Left lung (tissue), 10 donors: Measurements from ENCODE around the gene RTN1. TPM values are rescaled to one million over a fixed set of nuclear protein-coding genes. Genes with fewer than 3 reads are reported as not detected.
A peak's percentile ranks its signal among the peaks of the same experiment; 100 is the strongest.

ENCODE experiments used
- ATAC-seq: fragments of 200-7000 bp; cut with Tn5 transposase; one replicate; pipeline ENCODE4 v1.9.1; 2020; ENCODE audit warnings: moderate library complexity
- DNase-seq, 4 donors: peaks; one replicate each; pipeline ENCODE4 v3.0.0-alpha.2; 2013 to 2020
- H3K27ac ChIP-seq, 2 donors: fragments of 200-600 bp; sonication (generic) in 1 of 2; one replicate each; pipeline versions ENCODE4 v1.5.0 to v1.8.0; 2020 to 2021
- H3K27me3 ChIP-seq, 2 donors: fragments of 200-600 bp; sonication (generic) in 1 of 2; one replicate each; pipeline versions ENCODE4 v1.5.0 to v1.8.0; 2020 to 2021
- H3K36me3 ChIP-seq, 2 donors: fragments of 200-600 bp; sonication (generic) in 1 of 2; one replicate each; pipeline versions ENCODE4 v1.5.0 to v1.8.0; 2020 to 2021
- H3K4me1 ChIP-seq, 2 donors: fragments of 200-600 bp; one replicate each; pipeline ENCODE4 v1.8.0; 2021
- H3K4me3 ChIP-seq, 2 donors: fragments of 200-600 bp; sonication (generic) in 1 of 2; one replicate each; pipeline versions ENCODE4 v1.5.0 to v1.8.0; 2020 to 2021; ENCODE audit warnings: mild to moderate bottlenecking in 1 of 2
- H3K9me3 ChIP-seq, 2 donors: fragments of 200-600 bp; sonication (generic) in 1 of 2; one replicate each; pipeline versions ENCODE4 v1.5.0 to v1.8.0; 2020 to 2021
- intact Hi-C, 2 donors: fragments of 100-400 bp; cut with DNase I; formaldehyde crosslinking; loops; one replicate each; pipeline versions ENCODE4 v1.11.2 to v1.14.2; 2022
- polyA plus RNA-seq, 6 donors: library from polyadenylated mRNA; unstranded; fragments of 120-200 nt; gene quantifications; one replicate each; pipeline ENCODE4 v1.2.1, GENCODE V29; 2013; ENCODE audit not compliant: insufficient read length in 6 of 6
- total RNA-seq, 2 donors: library from RNA; stranded (reverse); fragmentation: NEBNext Ultra II Directional; extraction: Animal tissue kit (Norgen Biotek cat#: 25700); gene quantifications; one replicate each; pipeline ENCODE4 v1.2.1, GENCODE V29; 2021
- TF ChIP-seq, protein P1 (sequence below), 2 donors: fragments of 200-600 bp; sonication (generic) in 1 of 2; IDR thresholded peaks; one replicate each; pipeline versions ENCODE4 v1.5.0 to v1.8.0; 2021; ENCODE audit warnings: antibody characterized with exemption in 2 of 2
- donor health status: DM: no; HTN: yes; CAD: no.
- donor health status: DM: no; HTN: no; CAD: no.

RTN1 gene
- total and polyA plus RNA-seq, 8 donors: 3.6 to 7.9 (median 4.7) TPM

DNA sequence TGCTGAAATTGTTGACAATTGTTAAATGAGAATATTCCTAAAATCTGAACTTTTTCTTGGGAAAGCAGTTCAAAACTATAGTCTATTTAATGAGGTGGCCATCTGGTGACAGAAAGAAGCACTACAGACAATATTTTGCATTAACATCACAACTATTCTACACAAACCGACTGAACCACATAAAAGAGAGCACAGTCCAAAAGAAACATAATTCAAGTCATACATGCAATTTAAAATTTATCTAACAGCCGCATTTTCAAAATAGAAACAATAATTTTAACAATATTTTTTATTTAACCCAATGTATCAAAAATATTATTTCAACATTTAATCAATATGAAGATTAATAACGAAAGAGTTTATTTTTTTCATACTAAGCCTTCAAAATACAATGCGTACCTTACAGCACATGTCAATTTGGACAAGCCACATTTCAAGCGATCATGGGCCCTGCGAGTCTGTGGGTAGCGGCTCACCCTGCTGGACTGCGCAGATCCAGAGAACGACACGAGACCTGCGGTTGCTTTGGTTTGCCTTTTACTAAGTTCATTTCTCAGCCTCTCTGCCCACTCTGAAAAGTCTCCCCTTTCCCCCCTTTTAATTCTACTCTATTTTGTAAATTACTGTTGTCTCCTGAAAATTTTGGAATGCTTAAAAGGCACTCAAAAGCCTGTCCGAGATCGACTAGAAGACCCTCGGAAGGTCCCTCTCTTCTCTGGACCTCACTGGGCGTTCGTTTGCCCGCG, 48.4 kb upstream of the RTN1 start:
- TF ChIP-seq, protein P1, sequence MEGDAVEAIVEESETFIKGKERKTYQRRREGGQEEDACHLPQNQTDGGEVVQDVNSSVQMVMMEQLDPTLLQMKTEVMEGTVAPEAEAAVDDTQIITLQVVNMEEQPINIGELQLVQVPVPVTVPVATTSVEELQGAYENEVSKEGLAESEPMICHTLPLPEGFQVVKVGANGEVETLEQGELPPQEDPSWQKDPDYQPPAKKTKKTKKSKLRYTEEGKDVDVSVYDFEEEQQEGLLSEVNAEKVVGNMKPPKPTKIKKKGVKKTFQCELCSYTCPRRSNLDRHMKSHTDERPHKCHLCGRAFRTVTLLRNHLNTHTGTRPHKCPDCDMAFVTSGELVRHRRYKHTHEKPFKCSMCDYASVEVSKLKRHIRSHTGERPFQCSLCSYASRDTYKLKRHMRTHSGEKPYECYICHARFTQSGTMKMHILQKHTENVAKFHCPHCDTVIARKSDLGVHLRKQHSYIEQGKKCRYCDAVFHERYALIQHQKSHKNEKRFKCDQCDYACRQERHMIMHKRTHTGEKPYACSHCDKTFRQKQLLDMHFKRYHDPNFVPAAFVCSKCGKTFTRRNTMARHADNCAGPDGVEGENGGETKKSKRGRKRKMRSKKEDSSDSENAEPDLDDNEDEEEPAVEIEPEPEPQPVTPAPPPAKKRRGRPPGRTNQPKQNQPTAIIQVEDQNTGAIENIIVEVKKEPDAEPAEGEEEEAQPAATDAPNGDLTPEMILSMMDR (IDR thresholded peaks at IDR 0.05): peak; percentile 27 to 41
- Histone ChIP-seq H3K9me3 (no peaks in the 10 kb centered on the region), H3K4me1 (peaks cover 9 to 14% of the 10 kb centered on the region in 2 donors), H3K27me3 (peaks cover 25 to 56% of the 10 kb centered on the region in 2 donors), H3K36me3 (no peaks in the 10 kb centered on the region), H3K4me3 (peak overlapping the region; percentile 20 to 34), H3K27ac (no peak overlapping the region)
- DNase-seq (peak in 3 of 4 donors; percentile 27 to 34 (median 34)), ATAC-seq (peak; percentile 88)
- intact Hi-C loops: no loop called here

- Histone ChIP-seq H3K27ac (no peak overlapping the region), H3K4me1 (no peaks in the 10 kb centered on the region), H3K36me3 (no peaks in the 10 kb centered on the region), H3K4me3 (no peak overlapping the region), H3K9me3 (no peaks in the 10 kb centered on the region), H3K27me3 (peaks cover 8 to 20% of the 10 kb centered on the region in 2 donors)
- DNase-seq (no peak), ATAC-seq (no peak)
- intact Hi-C loops: no loop called here
- TF ChIP-seq, protein P1 (IDR thresholded peaks at IDR 0.05): no peak
Observed at GRCh38 chr14:59913187-59913586, 42.6 kb upstream of the RTN1 start.

DNA sequence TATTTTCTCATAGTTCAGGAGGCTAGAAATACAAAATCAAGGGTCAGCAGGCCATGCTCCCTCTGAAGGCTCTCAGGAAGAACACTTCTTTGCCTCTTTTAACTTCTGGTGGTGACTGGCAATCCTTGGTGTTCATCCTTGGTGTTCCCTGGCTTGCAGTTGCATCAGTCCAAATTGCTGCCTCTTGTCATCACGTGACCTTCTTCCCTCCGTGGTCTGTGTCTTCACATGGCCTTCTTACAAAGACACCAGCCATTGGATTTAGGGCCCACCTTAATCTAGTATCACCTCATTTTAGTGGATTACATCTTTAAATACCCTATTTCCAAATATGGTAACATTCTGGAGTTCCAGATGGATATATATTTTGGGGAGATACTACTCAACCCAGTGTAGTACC, 41.9 kb upstream of the RTN1 start:
- DNase-seq: no peak
- TF ChIP-seq, protein P1 (IDR thresholded peaks at IDR 0.05): no peak
- intact Hi-C loops: no loop called here
- no peak overlapping the region for H3K4me3 ChIP-seq
- no peak overlapping the region for H3K27ac ChIP-seq
- no peaks in the 10 kb centered on the region for H3K36me3 ChIP-seq
- H3K9me3 ChIP-seq: no peaks in the 10 kb centered on the region
- H3K4me1 ChIP-seq: no peaks in the 10 kb centered on the region
- H3K27me3 ChIP-seq: peaks cover 5 to 12% of the 10 kb centered on the region in 2 donors
- ATAC-seq: no peak

DNA sequence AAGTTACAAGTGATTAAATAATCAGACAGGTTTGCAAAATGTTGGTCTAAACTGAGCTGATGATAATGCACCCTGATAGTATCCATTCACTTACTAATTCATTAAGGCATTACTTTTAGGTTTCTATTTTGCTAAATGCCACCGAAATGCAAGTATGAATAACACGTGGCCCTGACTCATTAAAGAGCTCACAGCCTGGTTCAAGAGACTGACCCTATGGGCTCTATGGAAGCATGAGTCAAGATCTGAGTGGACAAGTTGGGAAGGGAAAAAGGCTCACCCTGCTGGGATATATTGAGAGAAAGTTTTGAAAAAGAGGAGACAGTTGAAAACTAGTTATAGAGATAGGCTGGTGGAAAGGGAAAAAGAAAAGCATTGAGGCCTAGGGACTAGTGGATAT, 34.6 kb upstream of the RTN1 start:
- TF ChIP-seq, protein P1 (IDR thresholded peaks at IDR 0.05): no peak
- no peak for ATAC-seq
- no peaks in the 10 kb centered on the region for H3K4me1 ChIP-seq
- no peaks in the 10 kb centered on the region for H3K27me3 ChIP-seq
- H3K36me3 ChIP-seq: no peaks in the 10 kb centered on the region
- no peak overlapping the region for H3K4me3 ChIP-seq
- intact Hi-C loops: no loop called here
- no peak for DNase-seq
- no peak overlapping the region for H3K27ac ChIP-seq
- H3K9me3 ChIP-seq: no peaks in the 10 kb centered on the region

DNA sequence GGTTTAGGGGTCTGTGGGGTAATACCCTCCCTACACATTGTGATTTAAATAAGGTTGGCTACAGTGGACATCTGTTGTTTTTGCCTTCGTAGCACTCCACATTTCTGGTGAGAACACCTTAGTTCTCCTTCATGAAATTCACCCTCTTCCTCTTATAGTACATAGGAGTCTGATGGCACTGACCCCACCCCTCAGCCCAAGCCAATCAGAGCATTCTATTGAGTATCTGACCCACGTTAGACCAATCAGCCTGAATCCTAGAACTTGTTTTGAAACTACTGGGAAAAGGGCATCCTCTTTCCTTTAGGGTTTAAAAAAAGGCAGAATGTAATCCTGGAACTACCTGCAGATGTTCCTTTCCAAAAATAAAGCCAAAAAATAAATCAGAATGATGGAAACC, 33.6 kb upstream of the RTN1 start:
- DNase-seq: no peak
- no peak overlapping the region for H3K27ac ChIP-seq
- no peak for ATAC-seq
- H3K4me1 ChIP-seq: no peaks in the 10 kb centered on the region
- TF ChIP-seq, protein P1 (IDR thresholded peaks at IDR 0.05): no peak
- no peaks in the 10 kb centered on the region for H3K9me3 ChIP-seq
- intact Hi-C loops: no loop called here
- H3K27me3 ChIP-seq: no peaks in the 10 kb centered on the region
- no peaks in the 10 kb centered on the region for H3K36me3 ChIP-seq
- H3K4me3 ChIP-seq: no peak overlapping the region
